ENCODE measurements around the gene TDRD1. TPM values are rescaled to one million over a fixed set of nuclear protein-coding genes. Genes with fewer than 3 reads are reported as not detected.

The TDRD1 gene
- total and polyA plus RNA-seq, 9 of the 15 experiments (the other 6 are each of a cell fraction or from before 2014, with no cell fraction given), result not detected

DNA sequence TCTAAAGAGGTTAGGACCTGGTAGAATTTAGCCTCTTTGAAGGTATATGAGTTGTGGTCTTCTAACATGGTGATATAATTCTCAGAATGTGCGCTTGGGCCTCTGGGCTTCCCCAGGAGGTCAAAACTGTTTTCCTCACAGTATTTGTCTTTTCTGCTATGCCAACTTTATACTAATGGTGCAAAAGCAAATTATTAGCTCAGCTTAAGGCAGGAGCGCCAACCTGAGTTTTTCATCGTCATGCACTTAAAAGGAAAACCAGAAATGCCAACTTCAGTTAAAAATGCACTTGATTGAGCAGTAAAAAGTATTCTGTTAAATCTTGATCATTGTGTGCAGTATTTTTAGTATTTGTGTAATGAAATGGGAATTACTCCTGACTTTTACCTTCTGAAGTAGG lies 9.7 kb downstream of the TDRD1 start:
- intact Hi-C loops (cut with micrococcal nuclease), result no loop called here
- TF ChIP-seq MGA (IDR thresholded peaks at IDR 0.05) (no peak), ETS2 (tag; IDR thresholded peaks at IDR 0.05; ENCODE audit: borderline replicate concordance, poor library complexity, severe bottlenecking) (no peak), HIVEP1 (CRISPR knock-in tag; IDR thresholded peaks at IDR 0.05) (no peak), ZBED1 (IDR thresholded peaks at IDR 0.05) (no peak)
- no peak for ATAC-seq
- no peaks in the 10 kb centered on the region for H4K20me1 ChIP-seq (replicated peaks; ENCODE audit: control insufficient read depth, insufficient read depth, low read length)
- no peak overlapping the region for H3K9ac ChIP-seq (ENCODE audit: insufficient read depth in 1 of 2, low read depth in 2 of 2, low read length in 2 of 2)
- WGBS (ENCODE audit: insufficient coverage, low coverage, missing lambda C conversion rate), result 0% methylated on average over 3 of the region's 3 CpGs
- no peak for DNase-seq (ENCODE audit: extremely low read depth in 1 of 4, low spot score in 3 of 4)
- H3K27me3 ChIP-seq (ENCODE audit: control insufficient read depth in 2 of 2, insufficient read depth in 2 of 2, low read length in 2 of 2), result peaks cover 6 to 16% of the 10 kb centered on the region in 2 experiments
- H3K9me1 ChIP-seq (ENCODE audit: control insufficient read depth, insufficient read depth, low read length), result no peaks in the 10 kb centered on the region
- H3K27ac ChIP-seq (ENCODE audit: extremely low read depth, low read depth, low read length), result no peak overlapping the region
- no peak overlapping the region for H2AFZ ChIP-seq (ENCODE audit: low read depth, low read length)
- no peaks in the 10 kb centered on the region for H3K9me3 ChIP-seq (replicated peaks; ENCODE audit: control insufficient read depth, insufficient read depth, low read depth, low read length)
- ChIA-PET POLR2A (interaction anchor here (1.0 kb wide), 1 partner anchor 9 kb away, joined by 3 read pairs; no protein-coding TSS in a partner anchor), CTCF (ENCODE audit: low intra/inter-chr PET ratio) (no interaction called here)
- H3K4me1 ChIP-seq (replicated peaks in 1 of 2; ENCODE audit: control insufficient read depth in 2 of 2, insufficient read depth in 2 of 2, low read length in 2 of 2), result no peaks in the 10 kb centered on the region
- BruUV-seq (replicated peaks), result no TSS peak
- no peak overlapping the region for H3K4me3 ChIP-seq
- no peaks in the 10 kb centered on the region for H3K79me2 ChIP-seq (ENCODE audit: control insufficient read depth, insufficient read depth, low read length)
- in situ Hi-C loops (cut with MboI), result no loop called here
- no peak for FAIRE-seq
- no peaks in the 10 kb centered on the region for H3K36me3 ChIP-seq (ENCODE audit: control insufficient read depth, insufficient read depth, low read length)
- H3K4me2 ChIP-seq (ENCODE audit: insufficient read depth, low read length), result no peak overlapping the region
